Measurements from ENCODE around the gene ZC2HC1B.

Gene ZC2HC1B

DNA sequence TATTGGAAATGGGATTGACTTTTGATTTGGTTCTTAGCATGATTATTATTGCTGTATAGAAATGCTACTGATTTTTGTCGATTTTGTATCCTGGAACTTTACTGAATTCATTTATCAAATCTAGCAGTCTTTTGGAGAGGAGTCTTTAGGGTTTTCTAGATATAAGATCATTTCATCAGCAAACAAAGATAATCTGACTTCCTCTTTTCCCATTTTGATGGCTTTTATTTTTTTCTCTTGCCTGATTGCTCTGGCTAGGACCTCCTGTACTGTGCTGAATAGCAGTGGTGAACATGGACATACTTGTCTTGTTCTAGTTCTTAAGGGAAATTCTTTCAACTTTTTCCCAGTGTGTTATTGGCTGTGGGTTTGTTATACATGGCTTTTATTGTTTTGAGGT lies 64.6 kb downstream of the ZC2HC1B start:
- H3K4me1 ChIP-seq = no peaks in the 10 kb centered on the region
- no peaks in the 10 kb centered on the region for H3K9me3 ChIP-seq
- no peaks in the 10 kb centered on the region for H3K36me3 ChIP-seq
- TF ChIP-seq, protein P1, sequence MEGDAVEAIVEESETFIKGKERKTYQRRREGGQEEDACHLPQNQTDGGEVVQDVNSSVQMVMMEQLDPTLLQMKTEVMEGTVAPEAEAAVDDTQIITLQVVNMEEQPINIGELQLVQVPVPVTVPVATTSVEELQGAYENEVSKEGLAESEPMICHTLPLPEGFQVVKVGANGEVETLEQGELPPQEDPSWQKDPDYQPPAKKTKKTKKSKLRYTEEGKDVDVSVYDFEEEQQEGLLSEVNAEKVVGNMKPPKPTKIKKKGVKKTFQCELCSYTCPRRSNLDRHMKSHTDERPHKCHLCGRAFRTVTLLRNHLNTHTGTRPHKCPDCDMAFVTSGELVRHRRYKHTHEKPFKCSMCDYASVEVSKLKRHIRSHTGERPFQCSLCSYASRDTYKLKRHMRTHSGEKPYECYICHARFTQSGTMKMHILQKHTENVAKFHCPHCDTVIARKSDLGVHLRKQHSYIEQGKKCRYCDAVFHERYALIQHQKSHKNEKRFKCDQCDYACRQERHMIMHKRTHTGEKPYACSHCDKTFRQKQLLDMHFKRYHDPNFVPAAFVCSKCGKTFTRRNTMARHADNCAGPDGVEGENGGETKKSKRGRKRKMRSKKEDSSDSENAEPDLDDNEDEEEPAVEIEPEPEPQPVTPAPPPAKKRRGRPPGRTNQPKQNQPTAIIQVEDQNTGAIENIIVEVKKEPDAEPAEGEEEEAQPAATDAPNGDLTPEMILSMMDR (IDR thresholded peaks at IDR 0.05; ENCODE audit: low read depth, low read length) = no peak
- H3K27me3 ChIP-seq = no peaks in the 10 kb centered on the region
- no peak for DNase-seq
- H3K4me3 ChIP-seq (ENCODE audit: low read depth, low read length) = no peak overlapping the region

DNA sequence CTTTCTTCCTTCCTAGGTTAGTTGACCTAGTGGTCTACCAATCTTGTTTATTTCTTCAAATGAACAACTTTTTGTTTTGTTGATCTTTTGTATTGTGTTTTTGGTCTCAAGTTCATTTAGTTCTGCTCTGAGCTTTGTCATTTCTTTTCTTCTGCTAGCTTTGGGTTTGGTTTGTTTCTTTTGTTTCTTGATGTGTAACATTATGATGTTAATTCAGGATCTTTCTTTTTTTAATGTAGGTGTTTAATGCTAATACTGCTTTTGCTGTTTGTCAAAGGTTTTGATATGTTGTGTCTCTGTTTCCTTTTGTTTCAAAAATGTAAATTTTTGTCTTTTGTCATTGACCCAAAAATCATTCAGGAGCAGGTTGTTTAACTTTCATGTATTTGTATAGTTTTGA lies 65.7 kb downstream of the ZC2HC1B start:
- DNase-seq = no peak
- H3K27me3 ChIP-seq = no peaks in the 10 kb centered on the region
- TF ChIP-seq, protein P1 (IDR thresholded peaks at IDR 0.05; ENCODE audit: low read depth, low read length) = no peak
- no peak overlapping the region for H3K4me3 ChIP-seq (ENCODE audit: low read depth, low read length)
- no peaks in the 10 kb centered on the region for H3K9me3 ChIP-seq
- H3K4me1 ChIP-seq = no peaks in the 10 kb centered on the region
- no peaks in the 10 kb centered on the region for H3K36me3 ChIP-seq

DNA sequence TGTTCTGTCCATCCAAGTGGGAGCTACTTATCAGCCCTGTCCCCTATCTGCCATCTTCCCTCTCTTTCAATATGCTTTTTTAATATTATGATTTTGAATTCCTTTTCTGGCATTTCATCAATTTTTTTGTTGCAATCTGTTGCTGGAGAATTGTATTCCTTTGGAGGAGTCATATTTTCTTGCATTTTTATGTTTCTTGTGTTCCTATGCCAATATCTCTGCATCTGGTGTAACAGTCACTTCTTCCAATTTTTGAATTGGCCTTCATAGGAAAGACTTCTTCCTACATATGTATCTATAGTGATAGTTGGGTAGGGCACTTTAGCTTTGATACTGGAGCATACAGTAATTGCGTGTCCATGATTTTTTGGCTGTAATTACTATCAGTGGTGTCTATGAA lies 70.1 kb downstream of the ZC2HC1B start:
- no peak overlapping the region for H3K4me3 ChIP-seq (ENCODE audit: low read depth, low read length)
- DNase-seq = no peak
- no peaks in the 10 kb centered on the region for H3K27me3 ChIP-seq
- H3K9me3 ChIP-seq = no peaks in the 10 kb centered on the region
- TF ChIP-seq, protein P1 (IDR thresholded peaks at IDR 0.05; ENCODE audit: low read depth, low read length) = no peak
- no peaks in the 10 kb centered on the region for H3K36me3 ChIP-seq
- no peaks in the 10 kb centered on the region for H3K4me1 ChIP-seq

DNA sequence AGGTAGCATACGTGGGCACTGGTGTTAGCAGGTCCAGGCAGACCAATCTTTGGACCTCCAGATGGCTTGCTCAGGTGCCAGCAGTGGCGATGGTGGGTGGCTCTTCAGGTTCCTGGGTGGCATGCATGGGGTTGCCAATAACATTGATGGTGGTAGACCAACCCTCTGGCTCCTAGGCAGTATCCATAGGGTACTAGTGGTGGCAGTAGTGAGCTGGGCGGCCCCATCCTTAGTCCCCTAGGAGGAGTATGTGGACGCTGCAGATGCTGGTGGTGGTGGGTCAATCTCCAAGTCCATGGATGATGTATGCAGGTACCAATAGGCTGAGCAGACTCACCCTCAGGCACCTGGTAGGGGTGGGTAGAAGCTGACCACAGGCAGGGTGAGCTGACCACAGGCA lies 70.6 kb downstream of the ZC2HC1B start:
- Histone ChIP-seq H3K36me3 (no peaks in the 10 kb centered on the region), H3K4me1 (no peaks in the 10 kb centered on the region), H3K9me3 (no peaks in the 10 kb centered on the region), H3K4me3 (ENCODE audit: low read depth, low read length) (no peak overlapping the region), H3K27me3 (no peaks in the 10 kb centered on the region)
- no peak for DNase-seq
- TF ChIP-seq, protein P1 (IDR thresholded peaks at IDR 0.05; ENCODE audit: low read depth, low read length) = no peak

DNA sequence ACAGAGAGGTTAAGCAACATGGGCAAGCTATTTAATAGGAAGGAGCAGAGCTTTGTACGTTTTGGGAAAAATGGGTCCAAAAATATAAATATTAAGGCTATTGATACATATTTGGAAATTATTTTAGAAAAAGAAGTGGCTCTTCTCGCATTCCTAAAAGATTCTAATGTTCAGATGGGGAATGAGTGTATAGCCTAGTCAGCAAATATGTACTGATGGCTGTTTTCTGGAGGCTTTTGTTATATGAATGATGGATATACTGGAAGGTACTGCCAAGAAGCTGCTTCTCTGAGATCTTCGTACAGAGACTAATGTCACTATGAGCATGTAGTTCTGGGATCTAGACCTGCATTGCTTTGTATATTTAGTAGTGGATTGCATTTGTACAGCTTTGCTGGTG lies 72.1 kb downstream of the ZC2HC1B start:
- no peak for DNase-seq
- Histone ChIP-seq H3K27me3 (no peaks in the 10 kb centered on the region), H3K4me1 (no peaks in the 10 kb centered on the region), H3K9me3 (no peaks in the 10 kb centered on the region), H3K4me3 (ENCODE audit: low read depth, low read length) (no peak overlapping the region), H3K36me3 (no peaks in the 10 kb centered on the region)
- TF ChIP-seq, protein P1 (IDR thresholded peaks at IDR 0.05; ENCODE audit: low read depth, low read length) = no peak

DNA sequence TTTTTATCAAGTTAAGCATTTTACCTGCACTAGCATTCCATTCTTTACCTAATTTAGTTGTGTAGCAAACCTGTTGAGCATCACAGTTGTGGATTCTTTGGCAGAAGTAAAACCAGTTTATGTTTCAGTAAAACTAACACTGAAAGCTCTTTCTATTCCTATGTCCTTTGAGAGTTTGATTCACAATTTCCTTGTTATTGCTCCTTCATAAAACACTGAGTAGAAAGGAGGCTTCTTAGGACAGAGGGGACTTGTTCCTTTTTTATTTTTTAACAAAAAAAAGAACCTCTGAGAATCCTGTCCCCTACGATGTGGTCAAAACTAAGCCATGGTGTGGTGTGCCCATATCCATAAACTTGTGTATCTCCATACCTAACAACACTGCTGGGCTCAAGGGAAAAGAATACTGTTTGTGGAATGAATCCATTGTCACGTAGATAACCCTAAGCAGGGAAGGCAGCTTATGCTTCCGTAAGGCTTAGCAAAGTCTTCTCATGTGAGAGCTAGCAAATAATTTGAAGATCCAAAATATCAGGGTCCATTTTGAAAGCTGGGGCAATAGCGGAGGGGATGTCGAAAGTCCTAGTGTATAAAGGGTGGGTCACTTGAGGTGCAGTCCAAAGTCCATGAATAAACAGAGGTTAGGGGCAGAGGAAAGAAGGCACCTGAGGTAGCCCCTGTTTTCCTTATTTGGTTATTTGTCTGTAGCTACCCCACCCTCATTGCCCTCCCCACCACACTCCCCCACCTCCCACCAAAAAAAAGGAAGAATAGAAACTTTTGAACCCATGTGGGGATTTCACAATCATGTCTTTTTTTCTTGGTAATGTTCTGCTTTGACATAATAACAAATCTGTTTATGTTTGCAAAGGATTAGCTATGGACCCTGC lies 72.7 kb downstream of the ZC2HC1B start:
- H3K4me3 ChIP-seq (ENCODE audit: low read depth, low read length) = no peak overlapping the region
- H3K36me3 ChIP-seq = no peaks in the 10 kb centered on the region
- TF ChIP-seq, protein P1 (IDR thresholded peaks at IDR 0.05; ENCODE audit: low read depth, low read length) = no peak
- no peak for DNase-seq
- H3K4me1 ChIP-seq = no peaks in the 10 kb centered on the region
- H3K27me3 ChIP-seq = no peaks in the 10 kb centered on the region
- H3K9me3 ChIP-seq = no peaks in the 10 kb centered on the region
